ENCODE results near the gene SMURF1.
"Not testable (repeated sequence)": the region's sequence is repeated elsewhere in the genome, so short reads cannot be mapped to it uniquely, and the experiment has no call there.

- not testable (repeated sequence) for TF ChIP-seq POLR2A, POLR2AphosphoS5 (IDR thresholded peaks at IDR 0.05; ENCODE audit: low read depth, low read length)
These were observed 40.1 kb downstream of the SMURF1 start for GRCh38 chr7:99103836-99104235.
